Measurements from ENCODE around the gene SCNN1B. TPM values are rescaled to one million over a fixed set of nuclear protein-coding genes. Genes with fewer than 3 reads are reported as not detected.

Gene SCNN1B
- total RNA-seq, 2 experiments from 2014 or later: not detected

GRCh38 chr16:23428351-23428750 lies 126.2 kb downstream of the SCNN1B start:
- POLR2A ChIA-PET: no interaction called here
- CTCF ChIA-PET: no interaction called here

Other genes with a start within 250 kb of the SCNN1B start
- 1 to 10 TPM; 9.6 to 9.9 TPM for gene USP31, start 152.8 kb upstream of the SCNN1B start, total RNA-seq
- not detected for gene SCNN1G, start 119.6 kb upstream of the SCNN1B start, total RNA-seq
- gene COG7, start 150.9 kb downstream of the SCNN1B start, total RNA-seq: 10 to 100 TPM; 16.5 to 18.3 TPM
- gene GGA2, start 208.2 kb downstream of the SCNN1B start, total RNA-seq: 10 to 100 TPM; 90.4 to 95.6 TPM

Data from activated CD8-positive, alpha-beta memory T cell treated with anti-CD3 and anti-CD28 coated beads for 36 hours (primary cell).